ENCODE results near the gene PLSCR4.

The PLSCR4 gene

GRCh38 chr3:146160964-146161662 is 89.8 kb downstream of the PLSCR4 start, which contains the start of gene PLOD2:
Gene PLOD2 (minus strand): TSS chr3:146161184. CDS start chr3:146160989, 195 bp downstream.
- no peak for DNase-seq (ENCODE audit: low spot score)

- DNase-seq (ENCODE audit: low spot score): no peak
Measured at GRCh38 chr3:146160321-146160963, 90.5 kb downstream of the PLSCR4 start.

GRCh38 chr3:146159616-146160320 is 91.1 kb downstream of the PLSCR4 start:
- no peak for DNase-seq (ENCODE audit: low spot score)

GRCh38 chr3:146159037-146159436 is 91.9 kb downstream of the PLSCR4 start:
- DNase-seq (ENCODE audit: low spot score): no peak

- no peak for DNase-seq (ENCODE audit: low spot score)
Measured at GRCh38 chr3:146157325-146158060, 93.4 kb downstream of the PLSCR4 start.

- no peak for DNase-seq (ENCODE audit: low spot score)
Measured at GRCh38 chr3:146156666-146157314, 94.1 kb downstream of the PLSCR4 start.

- no peak for DNase-seq (ENCODE audit: low spot score)
Measured at GRCh38 chr3:146156095-146156494, 94.8 kb downstream of the PLSCR4 start.

- no peak for DNase-seq (ENCODE audit: low spot score)
Measured at GRCh38 chr3:146154995-146155394, 95.9 kb downstream of the PLSCR4 start.

GRCh38 chr3:146154316-146154715 is 96.6 kb downstream of the PLSCR4 start:
- no peak for DNase-seq (ENCODE audit: low spot score)

GRCh38 chr3:146153429-146153828 is 97.5 kb downstream of the PLSCR4 start:
- no peak for DNase-seq (ENCODE audit: low spot score)

- DNase-seq (ENCODE audit: low spot score): no peak
Measured at GRCh38 chr3:146152834-146153233, 98.1 kb downstream of the PLSCR4 start.

GRCh38 chr3:146148468-146148931 is 102.4 kb downstream of the PLSCR4 start:
- DNase-seq (ENCODE audit: low spot score): no peak

GRCh38 chr3:146145642-146146041 is 105.3 kb downstream of the PLSCR4 start:
- no peak for DNase-seq (ENCODE audit: low spot score)

GRCh38 chr3:146142757-146143156 is 108.1 kb downstream of the PLSCR4 start:
- no peak for DNase-seq (ENCODE audit: low spot score)
